ENCODE data around the gene VNN1. TPM values are rescaled to one million over a fixed set of nuclear protein-coding genes. Genes with fewer than 3 reads are reported as not detected.

Gene VNN1
- not detected in 2 replicates for total RNA-seq

DNA sequence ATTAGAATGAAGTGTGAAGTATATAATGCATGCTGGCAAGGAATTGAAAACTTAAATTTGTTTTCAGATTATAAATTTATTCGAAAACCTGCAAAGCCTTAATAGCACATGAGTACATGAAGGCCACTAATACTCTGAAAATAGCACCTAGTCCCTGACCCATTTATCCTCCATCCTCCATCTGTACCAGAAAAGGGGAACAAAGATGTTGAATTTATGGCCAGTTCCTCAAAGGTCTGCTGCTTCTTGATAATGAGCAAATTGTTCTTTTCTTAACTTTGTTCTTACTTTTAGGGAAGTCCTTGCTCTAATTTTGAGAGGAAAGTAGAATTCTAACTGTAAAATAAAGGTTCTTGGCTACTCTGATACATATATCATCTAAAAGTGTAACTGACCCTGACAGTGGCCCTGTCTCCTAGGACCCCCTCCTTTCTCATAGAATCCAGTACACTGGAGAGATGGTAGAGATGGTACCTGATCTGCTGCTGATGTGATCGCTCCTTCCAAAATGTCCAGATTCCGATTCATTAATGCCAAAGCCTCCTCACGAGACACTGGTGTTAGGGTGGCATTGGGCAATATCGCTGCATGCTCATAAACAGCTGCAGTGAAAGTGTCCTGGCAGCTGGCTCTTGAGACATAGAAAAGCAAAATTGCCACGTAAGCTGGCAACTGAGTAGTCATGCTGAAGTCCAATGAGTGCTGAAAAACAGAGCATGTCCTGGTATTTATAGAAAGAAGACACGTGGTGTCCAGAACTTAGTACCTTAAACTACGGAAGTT is at the start of gene VNN1:
VNN1 (minus strand) TSS at position 704 of the 783 bp plus-strand sequence; CDS start at position 684, 20 bp downstream.

DNA sequence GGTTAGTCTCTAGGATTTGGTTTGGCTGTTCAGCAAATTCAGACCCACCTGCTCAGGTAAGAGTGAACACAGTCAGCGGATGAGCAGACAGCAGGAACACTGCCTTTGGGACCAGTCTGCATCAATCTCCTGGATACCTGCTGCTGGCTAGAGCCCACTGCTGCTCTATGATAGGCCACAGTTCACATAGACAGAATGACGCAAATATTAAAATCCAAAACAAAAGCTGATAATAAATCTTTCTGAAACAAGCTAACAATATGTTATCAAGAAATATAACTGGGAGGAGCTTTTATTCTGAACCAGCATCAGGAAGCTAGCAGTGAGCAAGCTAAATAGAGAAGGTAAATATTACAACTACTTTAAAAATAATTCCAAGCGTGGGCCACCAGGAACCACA is 54.8 kb downstream of the VNN1 start, which contains the start of gene TAAR1:
TAAR1 (minus strand) TSS at position 101 of the 400 bp plus-strand sequence. CDS start 13,179 bp downstream, outside the sequence.

Other genes with a start within 250 kb of the VNN1 start
- gene STX7, start 200.9 kb downstream of the VNN1 start, total RNA-seq: 16.9 and 17.2 TPM in 2 replicates
- not detected in 2 replicates for gene TAAR9, start 175.8 kb downstream of the VNN1 start, total RNA-seq
- not detected in 2 replicates for gene TAAR8, start 161.4 kb downstream of the VNN1 start, total RNA-seq
- gene TAAR6, start 143.7 kb downstream of the VNN1 start, total RNA-seq: not detected in 2 replicates
- gene TAAR5, start 124.3 kb downstream of the VNN1 start, total RNA-seq: not detected in 2 replicates
- not detected in 2 replicates for gene TAAR2, start 89.8 kb downstream of the VNN1 start, total RNA-seq
- not detected in 2 replicates for gene TAAR1, start 54.9 kb downstream of the VNN1 start, total RNA-seq
- not detected in 2 replicates for gene VNN2, start 43.8 kb upstream of the VNN1 start, total RNA-seq
- 6.1 and 7.3 TPM in 2 replicates for gene SLC18B1, start 84.6 kb upstream of the VNN1 start, total RNA-seq
- gene RPS12, start 100.5 kb upstream of the VNN1 start, total RNA-seq: 675 and 1,688 TPM in 2 replicates

Measured in subcutaneous preadipocyte (primary cell).